Loucy (cell line): ENCODE results near the gene TVP23A.
"Not testable (repeated sequence)": the region's sequence is repeated elsewhere in the genome, so short reads cannot be mapped to it uniquely, and the experiment has no call there.

Experiments
- H2AFZ ChIP-seq: fragments of 200-600 bp; sonication (generic); 2 replicates; pipeline ENCODE4 v1.6.0; 2016; ENCODE audit warnings: antibody characterized with exemption, mild to moderate bottlenecking, low read length, moderate library complexity
- H3F3A ChIP-seq: fragments of 200-600 bp; 2 replicates; pipeline ENCODE4 v1.6.0; 2016; ENCODE audit warnings: antibody characterized with exemption, low read depth, mild to moderate bottlenecking
- H3K27me3 ChIP-seq: fragments of 200-600 bp; sonication (generic); 2 replicates; pipeline ENCODE4 v1.6.1; 2014; ENCODE audit warnings: low read length, mild to moderate bottlenecking; ENCODE audit not compliant: insufficient read depth, poor library complexity, severe bottlenecking
- H3K36me3 ChIP-seq: fragments of 200-600 bp; sonication (generic); 2 replicates; pipeline ENCODE4 v1.6.1; 2016; ENCODE audit warnings: low read length; ENCODE audit not compliant: insufficient read depth
- H3K4me1 ChIP-seq: fragments of 200-600 bp; sonication (generic); 2 replicates; pipeline ENCODE4 v1.5.1; 2014; ENCODE audit warnings: low read length, mild to moderate bottlenecking; ENCODE audit not compliant: insufficient read depth, poor library complexity, severe bottlenecking
- H3K4me2 ChIP-seq: fragments of 200-600 bp; sonication (generic); 2 replicates; pipeline ENCODE4 v1.6.0; 2014; ENCODE audit warnings: antibody characterized with exemption, low read length, low read depth, mild to moderate bottlenecking; ENCODE audit not compliant: poor library complexity, severe bottlenecking
- H3K4me3 ChIP-seq: fragments of 200-600 bp; sonication (generic); 2 replicates; pipeline ENCODE4 v1.5.1; 2014; ENCODE audit warnings: low read length, mild to moderate bottlenecking, mixed read lengths; ENCODE audit not compliant: poor library complexity, severe bottlenecking
- H3K79me2 ChIP-seq: fragments of 200-600 bp; sonication (generic); 2 replicates; pipeline ENCODE4 v1.6.1; 2014; ENCODE audit warnings: low read length; ENCODE audit not compliant: insufficient read depth
- H3K9ac ChIP-seq: fragments of 200-600 bp; sonication (generic); 2 replicates; pipeline ENCODE4 v1.6.0; 2014; ENCODE audit warnings: mild to moderate bottlenecking, low read depth, low read length, moderate library complexity; ENCODE audit not compliant: poor library complexity, severe bottlenecking
- H3K9me2 ChIP-seq: fragments of 200-600 bp; sonication (generic); replicated peaks from 2 replicates; pipeline ENCODE4 v1.6.1; 2016; ENCODE audit warnings: low read depth, low read length, mixed read lengths
- H3K9me3 ChIP-seq: fragments of 200-600 bp; sonication (generic); 2 replicates; pipeline ENCODE4 v1.6.1; 2014; ENCODE audit warnings: mild to moderate bottlenecking, antibody characterized with exemption, low read length, low read depth; ENCODE audit not compliant: insufficient read depth
- H4K20me1 ChIP-seq: fragments of 200-600 bp; sonication (generic); 2 replicates; pipeline ENCODE4 v1.6.0; 2014; ENCODE audit warnings: antibody characterized with exemption, low read length, mild to moderate bottlenecking; ENCODE audit not compliant: insufficient read depth, poor library complexity, severe bottlenecking
- CTCF ChIP-seq: fragments of 200-600 bp; sonication (generic); conservative IDR thresholded peaks from 2 replicates; pipeline ENCODE4 v1.5.1; 2014; ENCODE audit warnings: mild to moderate bottlenecking, antibody characterized with exemption, low read length
- EZH2phosphoT487 ChIP-seq: fragments of 200-600 bp; IDR thresholded peaks from 2 replicates; pipeline ENCODE4 v1.6.1; 2018; ENCODE audit warnings: antibody characterized with exemption, mild to moderate bottlenecking, moderate library complexity, borderline replicate concordance

The TVP23A gene

GRCh38 chr16:10831894-10832886 is 13.6 kb upstream of the TVP23A start:
- H3K9me3 ChIP-seq, result no peaks in the 10 kb centered on the region
- no peaks in the 10 kb centered on the region for H3K36me3 ChIP-seq
- H3K27me3 ChIP-seq, result no peaks in the 10 kb centered on the region
- H4K20me1 ChIP-seq, result no peaks in the 10 kb centered on the region
- no peaks in the 10 kb centered on the region for H3K79me2 ChIP-seq
- no peaks in the 10 kb centered on the region for H3K9me2 ChIP-seq
- no peaks in the 10 kb centered on the region for H3K4me1 ChIP-seq
- H2AFZ ChIP-seq, result no peak overlapping the region
- H3K9ac ChIP-seq, result no peak overlapping the region
- no peaks in the 10 kb centered on the region for H3F3A ChIP-seq
- H3K4me2 ChIP-seq, result no peak overlapping the region
- no peak overlapping the region for H3K4me3 ChIP-seq
- TF ChIP-seq CTCF, result no peak
- TF ChIP-seq EZH2phosphoT487, result no peak

DNA sequence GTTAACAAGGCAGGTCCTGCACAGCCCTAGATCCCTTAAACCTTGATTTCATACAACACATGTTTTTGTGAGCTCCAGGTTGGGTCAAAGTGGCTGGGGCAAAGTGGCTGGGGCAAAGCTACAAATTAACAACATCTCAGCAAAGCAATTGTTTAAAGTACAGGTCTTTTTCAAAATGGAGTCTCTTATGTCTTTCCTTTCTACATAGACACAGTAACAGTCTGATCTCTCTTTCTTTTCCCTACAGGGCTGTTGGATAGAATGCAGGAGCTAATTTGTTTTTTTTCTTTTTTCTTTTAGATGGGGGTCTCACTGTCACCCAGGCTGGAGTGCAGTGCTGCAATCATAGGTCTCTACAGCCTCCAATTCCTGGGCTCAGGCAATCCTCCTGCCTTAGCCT is 11.6 kb upstream of the TVP23A start:
- not testable (repeated sequence) for H3K4me2 ChIP-seq

GRCh38 chr16:10829390-10830098 is 10.9 kb upstream of the TVP23A start:
- not testable (repeated sequence) for H4K20me1 ChIP-seq, H3K9ac ChIP-seq, H3K36me3 ChIP-seq, H3K9me3 ChIP-seq, H3K27me3 ChIP-seq, H3F3A ChIP-seq, H3K9me2 ChIP-seq, H3K79me2 ChIP-seq, H3K4me1 ChIP-seq, H3K4me2 ChIP-seq, H2AFZ ChIP-seq, H3K4me3 ChIP-seq

More for the DNA sequence above, 11.6 kb upstream of the TVP23A start:
- not testable (repeated sequence) for H3K36me3 ChIP-seq, H3K4me1 ChIP-seq, H3K79me2 ChIP-seq, H3F3A ChIP-seq, H3K9me2 ChIP-seq, H2AFZ ChIP-seq, H3K4me3 ChIP-seq, H3K9me3 ChIP-seq, H3K27me3 ChIP-seq, H3K9ac ChIP-seq, H4K20me1 ChIP-seq

DNA sequence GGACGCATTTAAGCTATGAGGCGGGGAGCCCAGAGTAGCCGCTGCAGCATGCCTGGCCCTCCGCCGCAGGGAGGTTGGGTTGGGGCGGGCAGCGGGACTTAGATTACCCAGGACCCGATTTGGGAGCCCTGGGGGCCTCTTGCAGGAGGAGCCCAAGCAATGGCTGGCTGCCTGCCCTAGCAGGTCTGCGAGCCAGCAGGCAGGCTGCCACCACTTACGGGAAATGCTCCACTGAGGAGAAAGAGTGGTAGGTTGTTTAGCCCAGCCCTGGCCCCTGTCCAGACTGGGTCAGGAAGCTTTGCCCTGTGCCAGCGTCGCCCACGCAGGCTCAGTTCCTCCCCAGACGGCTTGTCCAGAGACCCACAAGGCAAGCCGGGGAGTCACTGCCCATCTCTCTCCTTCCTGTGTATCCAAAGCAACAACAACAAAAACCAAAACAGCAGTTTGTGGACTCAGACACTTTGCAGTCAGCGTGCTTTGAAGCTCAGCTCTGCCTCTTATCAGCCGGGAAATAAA is 10.3 kb upstream of the TVP23A start:
- Histone ChIP-seq H3K9me2 (no peaks in the 10 kb centered on the region), H3K4me1 (no peaks in the 10 kb centered on the region), H3K9ac (no peak overlapping the region), H3K36me3 (no peaks in the 10 kb centered on the region), H3K4me2 (no peak overlapping the region), H3K27me3 (no peaks in the 10 kb centered on the region), H3F3A (no peaks in the 10 kb centered on the region), H3K79me2 (no peaks in the 10 kb centered on the region), H3K9me3 (no peaks in the 10 kb centered on the region), H2AFZ (no peak overlapping the region), H4K20me1 (no peaks in the 10 kb centered on the region), H3K4me3 (no peak overlapping the region)
- TF ChIP-seq CTCF (no peak), EZH2phosphoT487 (no peak)
